Brain microvascular endothelial cell (primary cell): Measurements from ENCODE around the gene C22orf23.

Experiments
- DNase-seq: peaks from one replicate; pipeline ENCODE4 v3.0.0-alpha.2; 2020
- H3K27ac ChIP-seq: fragments of 250-450 bp; sonication (Bioruptor Pico); 2 replicates; pipeline ENCODE4 v1.5.1; 2020; ENCODE audit warnings: mild to moderate bottlenecking, moderate library complexity
- H3K27me3 ChIP-seq: fragments of 250-450 bp; sonication (Bioruptor Pico); replicated peaks from 2 replicates; pipeline ENCODE4 v1.5.1; 2020; ENCODE audit warnings: mild to moderate bottlenecking
- H3K36me3 ChIP-seq: fragments of 250-450 bp; sonication (Bioruptor Pico); replicated peaks from 2 replicates; pipeline ENCODE4 v1.5.1; 2020; ENCODE audit warnings: mild to moderate bottlenecking
- H3K4me3 ChIP-seq: 2 replicates; pipeline ENCODE4 v1.5.1; 2011; ENCODE audit warnings: low read depth, mild to moderate bottlenecking, control low read depth, low read length, moderate library complexity
- CTCF ChIP-seq: IDR thresholded peaks from 2 replicates; pipeline ENCODE4 v1.5.1; 2011; ENCODE audit warnings: low read depth, mild to moderate bottlenecking, moderate library complexity, low read length, control low read depth, inconsistent platforms; ENCODE audit errors: missing control alignments
- in situ Hi-C: cut with HindIII; loops from 2 replicates; pipeline ENCODE4 v1.10.0; 2017; ENCODE audit warnings: low sequenced_read_pairs, low pct_ligation_motif_present

Gene C22orf23

GRCh38 chr22:37940698-37941376 lies 12.6 kb downstream of the C22orf23 start:
- Histone ChIP-seq H3K27ac (no peak overlapping the region), H3K4me3 (no peak overlapping the region), H3K27me3 (no peaks in the 10 kb centered on the region), H3K36me3 (peaks cover 41% of the 10 kb centered on the region)
- no peak for DNase-seq
- no peak for TF ChIP-seq CTCF
- in situ Hi-C loops, result no loop called here

GRCh38 chr22:37933711-37934376 lies 19.6 kb downstream of the C22orf23 start:
- TF ChIP-seq CTCF, result peak; percentile 99
- in situ Hi-C loops, result no loop called here
- peak; percentile 93 for DNase-seq
- H3K36me3 ChIP-seq, result peaks cover 50% of the 10 kb centered on the region
- H3K27me3 ChIP-seq, result no peaks in the 10 kb centered on the region
- no peak overlapping the region for H3K4me3 ChIP-seq
- H3K27ac ChIP-seq, result peak overlapping the region; percentile 54

- Histone ChIP-seq H3K36me3 (peaks cover 54% of the 10 kb centered on the region), H3K4me3 (no peak overlapping the region), H3K27ac (peak overlapping the region; percentile 54), H3K27me3 (no peaks in the 10 kb centered on the region)
- TF ChIP-seq CTCF, result no peak
- in situ Hi-C loops, result no loop called here
- DNase-seq, result no peak
These were observed 20.4 kb downstream of the C22orf23 start for GRCh38 chr22:37932821-37933578.

GRCh38 chr22:37932401-37932800 lies 21.0 kb downstream of the C22orf23 start:
- no peaks in the 10 kb centered on the region for H3K27me3 ChIP-seq
- no peak overlapping the region for H3K4me3 ChIP-seq
- no peak overlapping the region for H3K27ac ChIP-seq
- TF ChIP-seq CTCF, result no peak
- DNase-seq, result no peak
- peaks cover 53% of the 10 kb centered on the region for H3K36me3 ChIP-seq
- in situ Hi-C loops, result no loop called here

GRCh38 chr22:37931893-37932389 lies 21.5 kb downstream of the C22orf23 start:
- in situ Hi-C loops, result no loop called here
- Histone ChIP-seq H3K4me3 (no peak overlapping the region), H3K27ac (no peak overlapping the region), H3K27me3 (no peaks in the 10 kb centered on the region), H3K36me3 (peaks cover 56% of the 10 kb centered on the region)
- no peak for TF ChIP-seq CTCF
- DNase-seq, result no peak
